Stimulated activated CD4-positive, alpha-beta T cell treated with anti-CD3 and anti-CD28 coated beads, Interleukin-1b, Interleukin-23, amount 100 ng/mL, for 48 hours (primary cell): ENCODE measurements around the gene EFCAB6.
"Not testable (repeated sequence)": the region's sequence is repeated elsewhere in the genome, so short reads cannot be mapped to it uniquely, and the experiment has no call there.

ENCODE experiments used
- DNase-seq: peaks from one replicate; pipeline ENCODE4 v3.0.0-alpha.2; 2020

EFCAB6 gene

DNA sequence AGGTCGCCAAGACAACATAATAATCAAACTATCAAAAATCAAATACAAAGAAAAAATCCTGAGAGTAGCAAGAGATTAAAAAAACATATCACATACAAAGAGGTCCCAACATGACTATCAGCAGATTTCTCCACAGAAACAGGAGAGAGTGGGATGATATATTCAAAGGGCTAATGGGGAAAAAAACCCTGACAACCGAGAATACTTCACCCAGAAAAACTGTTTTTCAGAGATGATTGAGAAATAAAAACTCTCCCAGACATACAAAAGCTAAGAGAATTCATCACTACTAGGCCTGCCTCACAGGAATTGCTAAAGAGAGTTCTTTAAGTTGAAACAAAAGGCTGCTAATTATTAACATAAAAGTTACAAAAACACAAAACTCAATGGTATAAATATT is 108.1 kb downstream of the EFCAB6 start:
- DNase-seq, result no peak

- no peak for DNase-seq
Observed at GRCh38 chr22:43698403-43698802, 113.7 kb downstream of the EFCAB6 start.

DNA sequence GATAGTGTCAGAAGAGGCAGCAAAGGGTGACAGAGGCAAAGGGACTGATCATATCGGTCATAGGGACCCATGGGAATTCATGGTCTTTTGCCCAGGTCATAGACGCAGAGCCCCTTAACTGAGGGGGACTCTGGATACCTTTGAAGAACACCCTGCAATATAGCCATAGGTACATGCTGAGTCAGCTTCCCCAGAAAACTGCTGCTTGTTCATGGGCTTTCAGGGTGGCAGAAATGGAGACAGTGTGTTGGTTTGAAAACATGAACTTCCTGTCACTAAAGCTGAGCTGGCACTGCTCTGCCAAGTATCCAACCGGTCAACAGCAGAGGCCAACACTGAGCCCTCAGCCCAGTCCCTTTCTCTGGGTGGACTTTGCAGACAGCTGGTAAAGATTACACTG is 114.2 kb downstream of the EFCAB6 start:
- DNase-seq, result no peak

DNA sequence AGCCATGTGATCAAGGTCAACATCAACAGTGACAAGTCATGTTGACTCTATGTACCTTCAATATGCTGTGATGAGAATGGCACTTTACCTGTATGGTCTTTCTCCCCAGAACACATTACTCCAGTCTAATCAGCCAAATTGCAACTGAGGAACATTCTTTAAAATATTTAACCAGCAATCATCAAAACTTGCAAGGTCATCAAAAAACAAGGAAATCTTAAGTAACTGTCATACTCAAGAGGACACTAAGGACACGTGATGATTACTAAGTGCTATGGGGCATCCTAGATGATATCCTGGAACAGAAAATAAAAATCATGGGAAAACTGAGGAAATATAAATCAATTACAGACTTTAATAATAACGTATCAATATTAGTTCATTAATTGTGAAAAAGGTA is 118.9 kb downstream of the EFCAB6 start:
- DNase-seq, result no peak

DNA sequence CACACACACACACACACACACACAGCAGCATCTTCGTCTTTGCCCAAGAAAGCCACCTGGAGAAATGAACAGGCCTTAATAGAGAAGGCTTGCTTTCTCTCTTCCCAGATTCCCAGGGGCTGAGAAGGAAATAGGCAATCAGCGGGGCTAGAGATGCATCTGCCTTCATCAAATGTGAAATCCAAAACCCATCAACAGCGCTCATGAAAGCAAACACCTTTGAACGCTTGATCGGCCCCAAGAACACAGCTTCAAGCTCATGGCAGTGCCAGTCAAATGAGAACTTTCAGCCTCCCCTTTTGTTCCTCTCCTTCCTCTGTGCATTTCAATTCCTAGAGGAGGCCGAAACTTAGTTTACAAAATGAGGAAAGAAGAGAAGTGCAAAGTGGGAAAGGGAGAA is 122.7 kb downstream of the EFCAB6 start:
- no peak for DNase-seq

DNA sequence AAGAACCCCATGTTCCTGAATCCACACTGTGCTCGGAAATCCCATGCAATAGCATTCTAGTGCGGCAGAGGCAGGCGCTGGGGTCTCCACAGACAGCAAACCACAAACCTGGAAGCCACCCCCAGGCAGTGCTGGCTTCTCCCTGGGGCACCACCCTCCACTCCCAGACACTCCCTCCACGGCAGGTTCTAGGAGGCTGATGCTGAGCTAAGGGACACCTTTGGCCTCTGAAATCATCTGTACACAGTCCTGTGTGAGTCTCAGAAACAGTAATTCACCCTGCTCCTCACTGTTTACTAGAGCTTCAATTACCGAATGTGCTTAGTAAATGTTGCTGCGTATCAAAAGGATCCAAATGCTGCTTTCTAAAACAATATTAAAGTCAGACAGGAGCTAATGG is 129.3 kb downstream of the EFCAB6 start:
- DNase-seq, result no peak

DNA sequence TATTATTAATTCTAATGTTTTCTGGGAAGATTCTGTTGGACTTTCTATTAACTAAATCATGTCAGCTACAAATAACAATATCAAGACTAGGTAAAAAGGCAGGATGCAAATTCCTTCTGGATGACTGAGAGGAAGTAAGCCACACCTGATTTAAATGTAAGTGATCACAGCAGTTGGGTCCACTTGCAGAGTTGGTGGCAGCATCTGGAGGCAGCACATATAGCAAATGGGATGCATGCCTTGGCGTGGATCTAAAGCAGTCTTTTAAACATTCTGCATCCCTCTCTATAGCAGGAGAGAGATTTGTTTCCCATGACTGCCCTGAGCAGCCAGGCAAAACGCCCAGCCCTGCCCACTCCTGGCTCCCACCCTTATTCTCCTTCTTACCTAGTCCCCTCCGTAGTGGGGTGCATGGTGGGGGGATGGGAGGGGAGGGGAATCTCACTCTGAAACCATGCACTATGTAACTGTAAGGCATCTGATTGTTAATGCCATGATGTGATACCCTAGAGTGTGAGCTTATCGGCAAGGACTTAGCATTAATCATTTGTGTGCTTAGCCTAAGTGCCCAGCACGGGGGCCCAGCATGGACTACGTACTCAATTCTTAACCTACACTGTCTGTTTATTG is 130.3 kb downstream of the EFCAB6 start:
- no peak for DNase-seq

GRCh38 chr22:43670513-43670912 is 141.6 kb downstream of the EFCAB6 start:
- no peak for DNase-seq

DNA sequence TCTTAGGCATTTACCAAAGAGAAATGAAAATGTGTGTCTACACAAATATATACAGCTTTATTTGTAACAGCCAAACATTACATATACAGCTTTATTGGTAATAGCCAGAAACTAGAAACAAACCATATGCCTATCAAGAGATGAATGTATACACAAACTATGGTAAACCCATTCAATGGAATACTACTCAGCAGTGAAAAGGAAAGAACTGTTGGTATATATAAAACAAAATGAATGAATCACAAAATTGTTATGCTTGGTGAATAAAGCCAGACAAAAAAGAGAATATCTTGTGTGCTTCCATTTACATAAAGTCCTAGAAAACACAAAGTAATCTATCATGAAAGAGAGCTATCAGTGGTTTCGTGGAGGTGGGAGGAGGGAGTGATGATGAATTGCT is 142.9 kb downstream of the EFCAB6 start:
- no peak for DNase-seq

GRCh38 chr22:43667656-43668055 is 144.4 kb downstream of the EFCAB6 start:
- DNase-seq, result no peak

GRCh38 chr22:43666457-43666856 is 145.6 kb downstream of the EFCAB6 start:
- DNase-seq, result no peak

- no peak for DNase-seq
Observed at GRCh38 chr22:43658823-43659222, 153.3 kb downstream of the EFCAB6 start.

- DNase-seq, result not testable (repeated sequence)
Observed at GRCh38 chr22:43656581-43656980, 155.5 kb downstream of the EFCAB6 start.

DNA sequence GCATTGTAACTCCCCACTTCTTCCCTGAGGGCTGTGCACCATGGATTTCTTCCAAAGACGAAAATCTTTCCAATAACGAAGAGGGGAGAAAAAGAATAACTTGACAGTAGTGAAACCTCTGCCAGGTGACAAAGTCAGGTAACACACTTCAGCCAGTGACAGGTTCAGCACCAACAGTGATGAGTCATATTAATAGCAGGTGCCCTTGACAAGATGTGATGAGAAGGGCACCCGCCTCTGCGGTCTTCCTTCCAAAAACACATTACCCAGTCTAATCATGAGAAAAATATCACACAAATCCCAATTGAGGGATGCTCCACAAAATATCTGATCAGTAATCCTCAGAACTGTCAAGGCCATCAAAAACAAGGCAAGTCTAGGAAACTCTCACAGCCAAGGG is 157.8 kb downstream of the EFCAB6 start:
- no peak for DNase-seq

DNA sequence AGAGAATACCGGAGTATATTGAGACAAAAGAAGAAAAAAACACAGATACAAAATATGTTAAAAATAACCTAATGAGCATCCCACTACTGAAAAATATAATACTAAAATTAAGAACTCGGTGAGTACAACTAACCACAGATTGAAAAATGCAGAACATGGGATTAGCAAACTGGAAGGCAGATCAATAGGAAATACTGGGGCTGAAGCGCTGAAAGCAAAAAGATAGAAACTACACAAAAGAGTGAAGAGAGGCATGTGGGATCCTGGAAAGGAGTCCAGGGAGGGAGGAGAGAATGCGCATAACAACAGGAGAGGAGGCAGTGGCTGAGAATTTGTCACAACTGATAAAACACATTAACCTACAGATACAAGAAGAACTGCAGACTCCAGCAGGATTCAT is 159.3 kb downstream of the EFCAB6 start:
- no peak for DNase-seq

DNA sequence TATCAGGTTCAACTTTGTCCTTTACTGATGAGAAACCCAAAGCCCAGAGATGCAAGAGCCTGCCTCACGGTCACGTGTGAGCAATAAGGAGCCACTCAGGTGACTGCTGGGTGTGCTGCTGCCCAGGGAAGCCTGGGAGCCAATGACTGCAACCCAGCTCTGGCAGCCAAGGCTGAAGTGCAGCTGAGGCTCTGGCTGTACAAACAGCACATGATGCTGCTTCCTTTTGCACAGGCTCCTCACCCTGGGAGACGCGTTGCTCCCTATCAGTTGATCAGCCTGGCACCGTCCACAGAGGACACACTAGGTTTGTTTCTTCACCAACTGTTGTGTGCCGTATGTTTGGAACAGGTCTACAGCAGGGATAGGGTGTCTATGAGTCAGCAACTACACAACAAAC is 168.7 kb downstream of the EFCAB6 start:
- DNase-seq, result no peak

- DNase-seq, result no peak
Observed at GRCh38 chr22:43642319-43643206, 169.5 kb downstream of the EFCAB6 start.

DNA sequence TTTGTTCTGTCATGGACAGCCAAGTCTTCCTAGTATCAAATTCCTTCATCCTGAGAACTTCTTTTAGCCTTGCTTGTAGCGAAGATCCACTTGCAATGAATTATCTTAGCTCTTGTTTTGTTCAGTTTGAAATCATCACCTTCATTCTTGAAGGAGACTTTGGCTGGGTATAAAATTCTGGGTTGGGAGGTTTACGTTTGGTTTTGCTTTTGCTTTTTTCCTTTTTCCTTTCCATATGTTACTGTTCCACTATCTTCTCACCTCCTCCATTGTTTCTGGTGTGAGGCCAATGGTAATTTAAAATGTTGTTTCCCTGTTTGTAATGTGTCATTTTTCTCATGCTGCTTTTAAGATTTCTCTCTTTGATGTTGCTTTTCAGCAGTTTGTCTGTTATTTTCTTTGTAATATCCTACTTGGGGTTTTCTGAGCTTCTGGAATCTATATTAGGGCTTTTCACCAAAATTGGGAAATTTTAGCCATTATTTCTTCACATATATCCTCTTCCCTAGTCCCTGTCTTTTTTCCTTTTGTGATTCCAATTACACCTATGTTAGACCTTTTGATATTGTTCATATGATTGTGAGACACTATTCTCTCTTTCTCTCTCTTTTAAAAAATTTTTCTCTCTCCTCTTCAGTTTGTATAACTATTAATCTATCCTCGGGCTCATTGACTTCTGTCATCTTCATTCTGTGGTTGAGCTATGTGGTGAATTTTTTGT is 172.7 kb downstream of the EFCAB6 start:
- DNase-seq, result no peak

GRCh38 chr22:43637275-43638260 is 174.5 kb downstream of the EFCAB6 start:
- DNase-seq, result no peak

DNA sequence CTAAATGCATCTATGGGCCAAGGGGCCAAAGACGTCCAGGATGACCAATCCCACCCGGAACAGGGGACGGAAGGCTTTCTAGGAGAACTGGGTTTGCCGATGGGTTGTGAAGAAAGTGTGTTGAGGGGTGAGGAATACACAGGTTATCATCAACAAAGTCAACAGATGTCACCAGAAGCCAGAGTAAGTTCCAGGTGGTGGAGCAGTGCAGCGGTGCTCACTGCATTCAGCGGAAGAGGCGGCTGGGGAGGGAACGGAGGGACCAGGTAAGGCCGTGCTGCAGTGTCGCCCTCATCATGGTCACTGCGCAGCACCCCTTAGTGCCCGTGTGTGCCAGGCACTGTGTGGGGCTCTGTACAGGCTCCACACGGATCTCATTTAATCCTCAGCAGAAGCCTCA is 176.0 kb downstream of the EFCAB6 start:
- DNase-seq, result no peak

GRCh38 chr22:43635101-43635500 is 177.0 kb downstream of the EFCAB6 start:
- no peak for DNase-seq

DNA sequence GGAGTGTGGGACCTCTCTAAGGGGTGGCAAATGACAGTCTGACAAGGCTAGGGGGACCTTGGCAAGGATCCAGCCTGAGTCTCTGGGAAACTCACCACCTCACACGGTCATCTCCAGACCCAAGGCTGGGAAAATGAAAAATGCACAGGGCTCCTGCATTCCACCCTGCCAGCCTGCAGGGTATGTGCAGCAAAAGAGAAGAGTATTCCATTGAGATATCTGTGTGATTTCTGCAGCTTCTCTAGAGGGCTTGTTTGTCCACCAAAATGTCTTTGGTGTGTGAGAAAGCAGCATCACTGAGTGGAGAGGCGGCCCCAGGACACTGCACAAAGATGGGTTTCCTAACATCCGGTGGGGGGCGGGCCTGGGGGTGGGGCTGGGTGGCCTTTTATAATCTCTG is 177.8 kb downstream of the EFCAB6 start:
- DNase-seq, result no peak
